ENCODE data around the gene SLC22A12. TPM values are rescaled to one million over a fixed set of nuclear protein-coding genes. Genes with fewer than 3 reads are reported as not detected.
A peak's percentile ranks its signal among the peaks of the same experiment; 100 is the strongest.

The SLC22A12 gene
- total RNA-seq, 1 donor from 2014 or later = not detected

- H3K27ac ChIP-seq = no peak overlapping the region
- peaks cover 6% of the 10 kb centered on the region for H3K27me3 ChIP-seq (ENCODE audit: low read depth)
- DNase-seq (peak; percentile 15), ATAC-seq (no peak)
- H3K36me3 ChIP-seq = no peaks in the 10 kb centered on the region
- no peaks in the 10 kb centered on the region for H3K4me1 ChIP-seq
- no peaks in the 10 kb centered on the region for H3K9me3 ChIP-seq
- no peak for TF ChIP-seq CTCF (IDR thresholded peaks at IDR 0.05)
- no peak overlapping the region for H3K4me3 ChIP-seq
- intact Hi-C loops (cut with DNase I) = no loop called here
Measured at GRCh38 chr11:64546176-64546575, 44.8 kb upstream of the SLC22A12 start.

GRCh38 chr11:64546600-64546999, 44.4 kb upstream of the SLC22A12 start:
- TF ChIP-seq CTCF (IDR thresholded peaks at IDR 0.05) = no peak
- ATAC-seq = peak in 1 of 2 donors; percentile 35
- DNase-seq = peak; percentile 20
- intact Hi-C loops (cut with DNase I) = no loop called here
- no peak overlapping the region for H3K4me3 ChIP-seq
- H3K4me1 ChIP-seq = no peaks in the 10 kb centered on the region
- H3K36me3 ChIP-seq = no peaks in the 10 kb centered on the region
- no peak overlapping the region for H3K27ac ChIP-seq
- H3K9me3 ChIP-seq = no peaks in the 10 kb centered on the region
- peaks cover 10% of the 10 kb centered on the region for H3K27me3 ChIP-seq (ENCODE audit: low read depth)

- TF ChIP-seq CTCF (IDR thresholded peaks at IDR 0.05) = no peak
- no peak for DNase-seq
- intact Hi-C loops (cut with DNase I) = loop anchor here (5.0 kb wide), 1 partner anchor 102 kb away; no protein-coding TSS in a partner anchor
- Histone ChIP-seq H3K27ac (no peak overlapping the region), H3K27me3 (ENCODE audit: low read depth) (peaks cover 10% of the 10 kb centered on the region), H3K9me3 (no peaks in the 10 kb centered on the region), H3K4me3 (no peak overlapping the region), H3K4me1 (peaks cover 11% of the 10 kb centered on the region), H3K36me3 (no peaks in the 10 kb centered on the region)
- no peak for ATAC-seq
Measured at GRCh38 chr11:64549969-64550368, 41.1 kb upstream of the SLC22A12 start.

GRCh38 chr11:64553554-64554201, 37.3 kb upstream of the SLC22A12 start:
- peak; percentile 65 to 71 for ATAC-seq
- TF ChIP-seq CTCF (IDR thresholded peaks at IDR 0.05) = peak; percentile 98
- intact Hi-C loops (cut with DNase I) = loop anchor here (5.0 kb wide), 1 partner anchor 99 kb away; no protein-coding TSS in a partner anchor

GRCh38 chr11:64556044-64556720, 34.8 kb upstream of the SLC22A12 start:
- no peaks in the 10 kb centered on the region for H3K9me3 ChIP-seq
- no peak for TF ChIP-seq CTCF (IDR thresholded peaks at IDR 0.05)
- intact Hi-C loops (cut with DNase I) = no loop called here
- no peak overlapping the region for H3K27ac ChIP-seq
- DNase-seq (no peak), ATAC-seq (no peak)
- peaks cover 8% of the 10 kb centered on the region for H3K27me3 ChIP-seq (ENCODE audit: low read depth)
- no peaks in the 10 kb centered on the region for H3K36me3 ChIP-seq
- H3K4me3 ChIP-seq = no peak overlapping the region
- peaks cover 14% of the 10 kb centered on the region for H3K4me1 ChIP-seq

More at GRCh38 chr11:64553554-64554201, 37.3 kb upstream of the SLC22A12 start:
- Histone ChIP-seq H3K36me3 (no peaks in the 10 kb centered on the region), H3K4me3 (no peak overlapping the region), H3K9me3 (no peaks in the 10 kb centered on the region), H3K27ac (peak overlapping the region; percentile 37), H3K27me3 (ENCODE audit: low read depth) (peaks cover 10% of the 10 kb centered on the region), H3K4me1 (peaks cover 14% of the 10 kb centered on the region)
- no peak for DNase-seq
